Fibroblast of mammary gland (primary cell): Measurements from ENCODE around the gene AP3D1.

Experiments
- DNase-seq: peaks from one replicate; pipeline ENCODE4 v3.0.0-alpha.2; 2010; ENCODE audit warnings: low read depth
- H3K4me3 ChIP-seq: 2 replicates; pipeline ENCODE4 v1.5.1; 2011; ENCODE audit warnings: low read depth, mild to moderate bottlenecking, low read length, moderate library complexity; ENCODE audit not compliant: control insufficient read depth
- TF ChIP-seq, protein P1 (sequence below): conservative IDR thresholded peaks from 2 replicates; pipeline ENCODE4 v1.5.1; 2011; ENCODE audit warnings: low read depth, low read length, inconsistent platforms; ENCODE audit not compliant: control insufficient read depth, insufficient read depth

The AP3D1 gene

GRCh38 chr19:2190848-2191455, 39.6 kb upstream of the AP3D1 start:
- TF ChIP-seq, protein P1, sequence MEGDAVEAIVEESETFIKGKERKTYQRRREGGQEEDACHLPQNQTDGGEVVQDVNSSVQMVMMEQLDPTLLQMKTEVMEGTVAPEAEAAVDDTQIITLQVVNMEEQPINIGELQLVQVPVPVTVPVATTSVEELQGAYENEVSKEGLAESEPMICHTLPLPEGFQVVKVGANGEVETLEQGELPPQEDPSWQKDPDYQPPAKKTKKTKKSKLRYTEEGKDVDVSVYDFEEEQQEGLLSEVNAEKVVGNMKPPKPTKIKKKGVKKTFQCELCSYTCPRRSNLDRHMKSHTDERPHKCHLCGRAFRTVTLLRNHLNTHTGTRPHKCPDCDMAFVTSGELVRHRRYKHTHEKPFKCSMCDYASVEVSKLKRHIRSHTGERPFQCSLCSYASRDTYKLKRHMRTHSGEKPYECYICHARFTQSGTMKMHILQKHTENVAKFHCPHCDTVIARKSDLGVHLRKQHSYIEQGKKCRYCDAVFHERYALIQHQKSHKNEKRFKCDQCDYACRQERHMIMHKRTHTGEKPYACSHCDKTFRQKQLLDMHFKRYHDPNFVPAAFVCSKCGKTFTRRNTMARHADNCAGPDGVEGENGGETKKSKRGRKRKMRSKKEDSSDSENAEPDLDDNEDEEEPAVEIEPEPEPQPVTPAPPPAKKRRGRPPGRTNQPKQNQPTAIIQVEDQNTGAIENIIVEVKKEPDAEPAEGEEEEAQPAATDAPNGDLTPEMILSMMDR = no peak
- no peak overlapping the region for H3K4me3 ChIP-seq
- DNase-seq = no peak

GRCh38 chr19:2189880-2190279, 38.5 kb upstream of the AP3D1 start:
- TF ChIP-seq, protein P1 = no peak
- no peak overlapping the region for H3K4me3 ChIP-seq
- no peak for DNase-seq

DNA sequence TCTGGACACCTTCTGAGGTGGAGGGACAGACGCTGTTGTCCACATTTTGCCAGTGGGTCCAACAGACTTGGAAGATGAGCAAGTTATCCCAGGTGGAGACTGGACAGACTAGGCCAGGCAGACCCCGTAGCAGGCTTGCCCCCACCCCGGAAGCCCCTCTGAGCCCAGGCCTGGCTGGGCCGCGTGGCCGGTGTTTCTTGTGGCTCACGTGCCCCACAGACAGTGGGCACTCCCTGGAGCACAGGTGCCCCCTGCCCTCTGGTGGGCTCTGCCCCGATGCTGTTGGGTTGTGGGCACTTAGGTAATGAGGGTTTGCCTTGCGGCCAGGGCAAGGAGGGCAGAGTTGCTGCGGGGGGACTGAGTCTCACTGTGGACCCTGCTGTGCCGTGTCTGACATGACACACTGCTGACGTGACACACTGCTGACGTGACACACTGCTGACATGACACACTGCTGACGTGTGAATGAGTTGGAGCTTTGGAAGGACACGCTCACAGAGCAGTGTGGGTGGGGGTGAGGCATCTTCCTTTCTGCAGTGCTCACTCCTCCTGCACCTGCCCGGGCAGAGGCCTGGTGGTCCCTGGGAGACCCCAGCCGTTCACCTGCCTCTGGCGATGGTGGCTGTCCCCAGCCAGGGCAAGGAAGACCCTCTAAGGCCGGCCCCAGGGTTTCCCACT, 37.5 kb upstream of the AP3D1 start:
- DNase-seq = peak; percentile 90
- TF ChIP-seq, protein P1 = no peak
- H3K4me3 ChIP-seq = no peak overlapping the region

GRCh38 chr19:2187159-2187558, 35.8 kb upstream of the AP3D1 start:
- TF ChIP-seq, protein P1 = no peak
- DNase-seq = no peak
- H3K4me3 ChIP-seq = no peak overlapping the region

- no peak overlapping the region for H3K4me3 ChIP-seq
- TF ChIP-seq, protein P1 = no peak
- DNase-seq = peak; percentile 97
Measured at GRCh38 chr19:2186071-2186846, 34.9 kb upstream of the AP3D1 start.

GRCh38 chr19:2185734-2186070, 34.3 kb upstream of the AP3D1 start:
- H3K4me3 ChIP-seq = no peak overlapping the region
- TF ChIP-seq, protein P1 = no peak
- DNase-seq = no peak
